Fibroblast of lung (primary cell): ENCODE measurements around the gene SENP5. TPM values are rescaled to one million over a fixed set of nuclear protein-coding genes. Genes with fewer than 3 reads are reported as not detected.

Source experiments
- DNase-seq, 2 donors: peaks; one replicate each; pipeline versions ENCODE4 v3.0.0 to v3.0.0-alpha.2; 2010; ENCODE audit warnings: low read depth in 2 of 2
- H2AFZ ChIP-seq: 2 replicates; pipeline ENCODE4 v1.5.1; 2012; ENCODE audit warnings: low read length, control low read depth, inconsistent platforms
- H3K27ac ChIP-seq: 2 replicates; pipeline ENCODE4 v1.5.1; 2011; ENCODE audit warnings: low read length, control low read depth; ENCODE audit not compliant: insufficient read depth
- H3K27me3 ChIP-seq: 2 replicates; pipeline ENCODE4 v1.5.1; 2011; ENCODE audit warnings: mild to moderate bottlenecking, low read length; ENCODE audit not compliant: control insufficient read depth, insufficient read depth
- H3K36me3 ChIP-seq: 2 replicates; pipeline ENCODE4 v1.5.1; 2011; ENCODE audit warnings: low read length; ENCODE audit not compliant: control insufficient read depth, insufficient read depth
- H3K4me1 ChIP-seq: 2 replicates; pipeline ENCODE4 v1.5.1; 2011; ENCODE audit warnings: low read length; ENCODE audit not compliant: control insufficient read depth, insufficient read depth; ENCODE audit errors: extremely low read depth
- H3K4me2 ChIP-seq: 2 replicates; pipeline ENCODE4 v1.5.1; 2011; ENCODE audit warnings: low read length, control low read depth; ENCODE audit not compliant: insufficient read depth; ENCODE audit errors: extremely low read depth
- H3K4me3 ChIP-seq, 4 experiments: fragments of 200-600 bp in 1 of 4; sonication (generic) in 1 of 4; replicated peaks in 1 of 4; 2 replicates each; pipeline ENCODE4 v1.5.1; 2011 to 2016; ENCODE audit warnings: low read length in 4 of 4, low read depth in 3 of 4, mild to moderate bottlenecking in 3 of 4, control low read depth in 2 of 4, inconsistent platforms in 1 of 4, mixed read lengths in 1 of 4; ENCODE audit not compliant: insufficient read depth in 1 of 4; ENCODE audit errors: control extremely low read depth in 1 of 4
- H3K79me2 ChIP-seq: 2 replicates; pipeline ENCODE4 v1.5.1; 2012; ENCODE audit warnings: mild to moderate bottlenecking, low read length, inconsistent platforms; ENCODE audit not compliant: control insufficient read depth, insufficient read depth
- H3K9ac ChIP-seq: 2 replicates; pipeline ENCODE4 v1.5.1; 2011; ENCODE audit warnings: mild to moderate bottlenecking, low read length, control low read depth; ENCODE audit not compliant: insufficient read depth
- H3K9me3 ChIP-seq: 2 replicates; pipeline ENCODE4 v1.5.1; 2012; ENCODE audit warnings: low read depth, low read length; ENCODE audit not compliant: control insufficient read depth, insufficient read depth
- H4K20me1 ChIP-seq: 2 replicates; pipeline ENCODE4 v1.5.1; 2011; ENCODE audit warnings: low read length; ENCODE audit not compliant: control insufficient read depth, insufficient read depth; ENCODE audit errors: extremely low read depth
- EZH2 ChIP-seq: IDR thresholded peaks from 2 replicates; pipeline ENCODE4 v1.5.1; 2012; ENCODE audit warnings: low read length, control low read depth, mild to moderate bottlenecking; ENCODE audit errors: missing control alignments
- polyA plus RNA-seq, 2 donors: library from polyadenylated mRNA; depleted of rRNA in 1 of 2; stranded (reverse) in 1 of 2; unstranded in 1 of 2; fragments of >200 nt; gene quantifications; 2 replicates each; pipeline ENCODE4 v1.2.1, GENCODE V29; 2011 to 2012; ENCODE audit warnings: missing spikeins in 1 of 2
- total RNA-seq: library from RNA; depleted of rRNA; stranded (reverse); fragments of >200 nt; gene quantifications from 2 replicates; pipeline ENCODE4 v1.2.1, GENCODE V29; 2014
- TF ChIP-seq, protein P1 (sequence below), 2 donors: IDR thresholded peaks in 1 of 2; conservative IDR thresholded peaks in 1 of 2; 1 replicate in 1 of 2; 2 replicates in 1 of 2; pipeline ENCODE4 v1.5.1; 2011 to 2012; ENCODE audit warnings: low read length in 2 of 2, control low read depth in 1 of 2, inconsistent platforms in 1 of 2, low read depth in 1 of 2, mild to moderate bottlenecking in 1 of 2

The SENP5 gene
- total and polyA plus RNA-seq, 2 donors (not counting 1 experiment from before 2014, with no cell fraction given), result 18.6 to 43.8 TPM

DNA sequence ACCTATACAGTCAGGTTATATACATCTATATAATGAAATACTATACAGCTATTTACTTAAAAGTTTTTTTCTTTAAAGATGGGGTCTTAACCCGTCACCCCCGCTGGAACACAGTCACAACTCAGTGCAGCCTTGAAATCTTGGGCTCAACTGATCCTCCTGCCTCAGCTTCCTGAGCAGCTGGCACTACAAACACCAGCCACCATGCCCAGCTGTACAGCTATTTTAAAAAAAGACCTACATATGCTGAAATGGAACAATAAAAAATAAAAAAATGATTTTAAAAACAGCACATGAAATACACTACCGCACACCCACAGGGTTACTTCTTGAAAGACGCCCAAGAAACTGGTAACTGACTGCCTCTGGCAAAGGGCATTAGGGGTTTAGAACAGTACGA is 70.9 kb downstream of the SENP5 start:
- no peak for DNase-seq
- Histone ChIP-seq H3K27me3 (no peaks in the 10 kb centered on the region), H3K4me1 (peaks cover 8% of the 10 kb centered on the region), H3K36me3 (peaks cover 8% of the 10 kb centered on the region), H3K9ac (no peak overlapping the region), H3K27ac (no peak overlapping the region), H3K4me2 (no peak overlapping the region), H2AFZ (no peak overlapping the region), H4K20me1 (no peaks in the 10 kb centered on the region), H3K79me2 (peaks cover 44% of the 10 kb centered on the region), H3K4me3 (no peak overlapping the region), H3K9me3 (no peaks in the 10 kb centered on the region)
- TF ChIP-seq, protein P1, sequence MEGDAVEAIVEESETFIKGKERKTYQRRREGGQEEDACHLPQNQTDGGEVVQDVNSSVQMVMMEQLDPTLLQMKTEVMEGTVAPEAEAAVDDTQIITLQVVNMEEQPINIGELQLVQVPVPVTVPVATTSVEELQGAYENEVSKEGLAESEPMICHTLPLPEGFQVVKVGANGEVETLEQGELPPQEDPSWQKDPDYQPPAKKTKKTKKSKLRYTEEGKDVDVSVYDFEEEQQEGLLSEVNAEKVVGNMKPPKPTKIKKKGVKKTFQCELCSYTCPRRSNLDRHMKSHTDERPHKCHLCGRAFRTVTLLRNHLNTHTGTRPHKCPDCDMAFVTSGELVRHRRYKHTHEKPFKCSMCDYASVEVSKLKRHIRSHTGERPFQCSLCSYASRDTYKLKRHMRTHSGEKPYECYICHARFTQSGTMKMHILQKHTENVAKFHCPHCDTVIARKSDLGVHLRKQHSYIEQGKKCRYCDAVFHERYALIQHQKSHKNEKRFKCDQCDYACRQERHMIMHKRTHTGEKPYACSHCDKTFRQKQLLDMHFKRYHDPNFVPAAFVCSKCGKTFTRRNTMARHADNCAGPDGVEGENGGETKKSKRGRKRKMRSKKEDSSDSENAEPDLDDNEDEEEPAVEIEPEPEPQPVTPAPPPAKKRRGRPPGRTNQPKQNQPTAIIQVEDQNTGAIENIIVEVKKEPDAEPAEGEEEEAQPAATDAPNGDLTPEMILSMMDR (conservative IDR thresholded peaks at IDR 0.05 in 1 of 2, IDR thresholded peaks at IDR 0.05 in 1 of 2; ENCODE audit: low read depth in 1 of 2, low read length in 2 of 2), result no peak
- TF ChIP-seq EZH2, result no peak

DNA sequence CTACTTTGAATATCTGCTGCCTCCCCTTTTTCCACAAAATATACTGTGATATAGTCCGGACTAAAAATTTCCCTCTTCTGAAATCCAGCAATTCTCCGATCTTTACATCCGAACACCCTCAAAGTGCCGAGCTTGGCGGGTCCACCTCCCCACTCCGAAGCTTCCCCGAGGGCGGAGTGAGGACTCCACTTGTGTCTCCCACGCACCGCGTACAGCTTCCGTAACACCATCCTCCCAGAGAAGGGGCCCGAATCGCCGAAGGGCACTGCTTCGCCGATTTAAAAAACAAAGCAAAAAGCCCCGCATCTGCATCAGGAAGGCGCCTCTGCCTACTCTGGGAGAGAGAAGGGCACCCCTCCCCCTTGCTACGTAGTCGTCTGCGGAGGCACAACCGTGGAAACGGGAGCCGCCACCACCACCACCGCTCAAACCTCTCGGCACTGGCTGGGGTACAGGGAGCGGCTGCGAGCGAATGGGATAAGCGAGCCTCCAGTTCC is 74.1 kb downstream of the SENP5 start:
- Histone ChIP-seq H3K79me2 (peaks cover 51% of the 10 kb centered on the region), H3K4me1 (peaks cover 10% of the 10 kb centered on the region), H3K36me3 (peaks cover 8% of the 10 kb centered on the region), H3K27ac (peak overlapping the region; percentile 98), H3K4me3 (peak overlapping the region; percentile 96 to 99 (median 98)), H3K27me3 (no peaks in the 10 kb centered on the region), H3K9ac (peak overlapping the region; percentile 97), H4K20me1 (no peaks in the 10 kb centered on the region), H2AFZ (peak overlapping the region; percentile 95), H3K4me2 (peak overlapping the region; percentile 68), H3K9me3 (no peaks in the 10 kb centered on the region)
- TF ChIP-seq, protein P1 (conservative IDR thresholded peaks at IDR 0.05 in 1 of 2, IDR thresholded peaks at IDR 0.05 in 1 of 2; ENCODE audit: low read depth in 1 of 2, low read length in 2 of 2), result no peak
- TF ChIP-seq EZH2, result no peak
- peak in 1 of 2 donors; percentile 52 for DNase-seq

GRCh38 chr3:196942226-196942914 is 74.7 kb downstream of the SENP5 start, which contains the start of gene NCBP2:
NCBP2 (minus strand) TSS chr3:196942528; CDS start chr3:196942503, 25 bp downstream.
- peak within 1 kb of the TSS; percentile 95 for H2AFZ ChIP-seq
- DNase-seq, result peak; percentile 97 to 98
- peak within 1 kb of the TSS; percentile 98 for H3K27ac ChIP-seq
- no peaks in the 10 kb centered on the region for H3K9me3 ChIP-seq
- peaks cover 7% of the 10 kb centered on the region for H3K36me3 ChIP-seq
- peak within 1 kb of the TSS; percentile 96 for H3K4me2 ChIP-seq
- no peaks in the 10 kb centered on the region for H4K20me1 ChIP-seq
- H3K4me1 ChIP-seq, result peaks cover 10% of the 10 kb centered on the region
- H3K9ac ChIP-seq, result peak within 1 kb of the TSS; percentile 97
- H3K4me3 ChIP-seq, result peak within 1 kb of the TSS; percentile 96 to 99 (median 98)
- TF ChIP-seq, protein P1 (conservative IDR thresholded peaks at IDR 0.05 in 1 of 2, IDR thresholded peaks at IDR 0.05 in 1 of 2; ENCODE audit: low read depth in 1 of 2, low read length in 2 of 2), result peak; percentile 50 to 70
- TF ChIP-seq EZH2, result no peak
- peaks cover 51% of the 10 kb centered on the region for H3K79me2 ChIP-seq
- H3K27me3 ChIP-seq, result no peaks in the 10 kb centered on the region
